ENCODE results near the gene OR5M8. TPM values are rescaled to one million over a fixed set of nuclear protein-coding genes. Genes with fewer than 3 reads are reported as not detected.

OR5M8 gene
- total and polyA plus RNA-seq, 2 of the 8 experiments (the other 6 are each of a cell fraction or from before 2014, with no cell fraction given) = not detected

- no peak overlapping the region for H2AFZ ChIP-seq (ENCODE audit: low read length)
- 90% methylated on average over 1 of the region's 1 CpG; no CpG with 5 or more reads in 1 of the 2 experiments for WGBS, 2 experiments (ENCODE audit: extremely low coverage in 1 of 2, insufficient coverage in 1 of 2, insufficient read length in 1 of 2, insufficient replicate concordance in 2 of 2, low coverage in 1 of 2, low lambda C conversion rate in 2 of 2, missing lambda C conversion rate in 1 of 2)
- TF ChIP-seq GABPA (IDR thresholded peaks at IDR 0.05; ENCODE audit: borderline replicate concordance, insufficient read depth, low read length) (no peak), BACH1 (IDR thresholded peaks at IDR 0.05; ENCODE audit: low read length) (no peak), GTF2F1 (IDR thresholded peaks at IDR 0.05; ENCODE audit: borderline replicate concordance, low read depth, low read length) (no peak), TCF12 (IDR thresholded peaks at IDR 0.05; ENCODE audit: low read depth, low read length) (no peak), HDAC2 (IDR thresholded peaks at IDR 0.05; ENCODE audit: borderline replicate concordance in 1 of 2, low read depth in 2 of 2, low read length in 2 of 2) (no peak), SIX5 (IDR thresholded peaks at IDR 0.05; ENCODE audit: low read depth, low read length) (no peak), CREB1 (IDR thresholded peaks at IDR 0.05) (no peak), HDAC6 (IDR thresholded peaks at IDR 0.05; ENCODE audit: low read depth, low read length) (no peak), SIN3A (conservative IDR thresholded peaks at IDR 0.05 in 1 of 2, IDR thresholded peaks at IDR 0.05 in 1 of 2; ENCODE audit: low read depth in 1 of 2, low read length in 2 of 2) (no peak), NRF1 (IDR thresholded peaks at IDR 0.05; ENCODE audit: low read depth, low read length) (no peak)
- TF ChIP-seq, protein P1, sequence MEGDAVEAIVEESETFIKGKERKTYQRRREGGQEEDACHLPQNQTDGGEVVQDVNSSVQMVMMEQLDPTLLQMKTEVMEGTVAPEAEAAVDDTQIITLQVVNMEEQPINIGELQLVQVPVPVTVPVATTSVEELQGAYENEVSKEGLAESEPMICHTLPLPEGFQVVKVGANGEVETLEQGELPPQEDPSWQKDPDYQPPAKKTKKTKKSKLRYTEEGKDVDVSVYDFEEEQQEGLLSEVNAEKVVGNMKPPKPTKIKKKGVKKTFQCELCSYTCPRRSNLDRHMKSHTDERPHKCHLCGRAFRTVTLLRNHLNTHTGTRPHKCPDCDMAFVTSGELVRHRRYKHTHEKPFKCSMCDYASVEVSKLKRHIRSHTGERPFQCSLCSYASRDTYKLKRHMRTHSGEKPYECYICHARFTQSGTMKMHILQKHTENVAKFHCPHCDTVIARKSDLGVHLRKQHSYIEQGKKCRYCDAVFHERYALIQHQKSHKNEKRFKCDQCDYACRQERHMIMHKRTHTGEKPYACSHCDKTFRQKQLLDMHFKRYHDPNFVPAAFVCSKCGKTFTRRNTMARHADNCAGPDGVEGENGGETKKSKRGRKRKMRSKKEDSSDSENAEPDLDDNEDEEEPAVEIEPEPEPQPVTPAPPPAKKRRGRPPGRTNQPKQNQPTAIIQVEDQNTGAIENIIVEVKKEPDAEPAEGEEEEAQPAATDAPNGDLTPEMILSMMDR (IDR thresholded peaks at IDR 0.05; ENCODE audit: control extremely low read depth in 1 of 3, insufficient read depth in 1 of 3, low read depth in 1 of 3, low read length in 3 of 3) = no peak
- TF ChIP-seq, protein P2, sequence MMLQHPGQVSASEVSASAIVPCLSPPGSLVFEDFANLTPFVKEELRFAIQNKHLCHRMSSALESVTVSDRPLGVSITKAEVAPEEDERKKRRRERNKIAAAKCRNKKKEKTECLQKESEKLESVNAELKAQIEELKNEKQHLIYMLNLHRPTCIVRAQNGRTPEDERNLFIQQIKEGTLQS (IDR thresholded peaks at IDR 0.05; ENCODE audit: insufficient read depth, low read depth, low read length) = no peak
Observed at GRCh38 chr11:56457076-56457475, 34.1 kb downstream of the OR5M8 start.

More at GRCh38 chr11:56457076-56457475, 34.1 kb downstream of the OR5M8 start:
- Histone ChIP-seq H3K9me3 (ENCODE audit: insufficient read depth in 2 of 2, low read depth in 1 of 2, low read length in 1 of 2) (no peaks in the 10 kb centered on the region), H3K56ac (replicated peaks; ENCODE audit: insufficient read length, low read depth, low read length) (no peak overlapping the region), H3K23ac (ENCODE audit: insufficient read length) (no peak overlapping the region), H4K8ac (ENCODE audit: extremely low read depth, insufficient read depth, low read length) (no peak overlapping the region), H2BK20ac (ENCODE audit: low read length) (no peak overlapping the region), H3K27ac (ENCODE audit: low read depth, low read length) (no peak overlapping the region), H2BK5ac (ENCODE audit: low read depth, low read length) (no peak overlapping the region), H3K4me3 (ENCODE audit: extremely low read depth in 1 of 4, insufficient read depth in 2 of 4, low read depth in 3 of 4, low read length in 4 of 4) (no peak overlapping the region), H3K9ac (replicated peaks in 1 of 4; ENCODE audit: extremely low read depth in 1 of 4, low read depth in 3 of 4, low read length in 3 of 4) (no peak overlapping the region), H3K4me1 (replicated peaks in 1 of 4; ENCODE audit: control insufficient read depth in 3 of 4, insufficient read depth in 4 of 4, low read length in 3 of 4) (no peaks in the 10 kb centered on the region), H4K5ac (ENCODE audit: insufficient read length, low read depth, low read length) (no peak overlapping the region), H4K91ac (replicated peaks; ENCODE audit: insufficient read length, low read length) (no peak overlapping the region), H2BK15ac (ENCODE audit: low read length) (no peak overlapping the region), H3K4ac (replicated peaks; ENCODE audit: insufficient read length, low read depth, low read length) (no peak overlapping the region), H3K18ac (ENCODE audit: extremely low read depth, low read length) (no peak overlapping the region), H3K27me3 (replicated peaks in 1 of 4; ENCODE audit: control insufficient read depth in 3 of 4, extremely low read depth in 1 of 4, insufficient read depth in 3 of 4, low read length in 3 of 4) (no peaks in the 10 kb centered on the region), H2AK5ac (ENCODE audit: low read depth, low read length) (no peak overlapping the region), H3K4me2 (ENCODE audit: insufficient read depth in 1 of 2, low read depth in 2 of 2, low read length in 2 of 2) (no peak overlapping the region), H3K79me1 (ENCODE audit: low read depth, low read length) (no peaks in the 10 kb centered on the region), H3K23me2 (ENCODE audit: low read depth, low read length) (no peaks in the 10 kb centered on the region; the same call in 1 of the 2 replicates), H2BK120ac (replicated peaks; ENCODE audit: low read depth, low read length) (no peak overlapping the region), H3K79me2 (ENCODE audit: control insufficient read depth in 1 of 2, insufficient read depth in 2 of 2, low read length in 2 of 2) (no peaks in the 10 kb centered on the region), H4K20me1 (replicated peaks in 1 of 2; ENCODE audit: control insufficient read depth in 1 of 2, insufficient read depth in 2 of 2, low read length in 2 of 2) (no peaks in the 10 kb centered on the region), H2BK12ac (ENCODE audit: low read depth, low read length) (no peak overlapping the region), H3K14ac (ENCODE audit: insufficient read length) (no peak overlapping the region), H3K36me3 (ENCODE audit: control insufficient read depth in 2 of 4, insufficient read depth in 4 of 4, low read length in 3 of 4) (no peaks in the 10 kb centered on the region)
- ChIA-PET CTCF (ENCODE audit: partially characterized antibody) (no interaction called here), POLR2A (ENCODE audit: partially characterized antibody) (no interaction called here)
- no peak for DNase-seq (ENCODE audit: low read depth in 1 of 2, low spot score in 2 of 2)
- no peak for FAIRE-seq
